HepG2 (cell line): ENCODE data around the gene TGM6. TPM values are rescaled to one million over a fixed set of nuclear protein-coding genes. Genes with fewer than 3 reads are reported as not detected.

Experiments
- ATAC-seq: fragments of 200-7000 bp; cut with Tn5 transposase; 3 replicates; pipeline ENCODE4 v1.9.1; 2020; ENCODE audit warnings: mild to moderate bottlenecking, moderate library complexity
- BruUV-seq: library from RNA; stranded (reverse); fragments of 400-500 nt; replicated peaks from 2 replicates; lab custom pipeline; 2021; lab: Mats Ljungman, UMichigan
- CTCF ChIA-PET: fragments of 300-600 bp; formaldehyde crosslinking; extraction: SDS; loops from one replicate; lab custom pipeline; 2021; ENCODE audit warnings: low total read pairs, inconsistent platforms, low intra/inter-chr PET ratio; lab: Yijun Ruan, JAX
- POLR2A ChIA-PET: fragments of 350-600 bp; sonication (Branson Sonifier 250); formaldehyde crosslinking; loops from one replicate; lab custom pipeline; 2020; ENCODE audit warnings: antibody characterized with exemption, inconsistent platforms; lab: Yijun Ruan, JAX
- DNase-seq: peaks from one replicate; pipeline ENCODE4 v3.0.0-alpha.2; 2015; ENCODE audit warnings: low spot score
- FAIRE-seq: peaks from 3 replicates; lab custom pipeline; 2011; peaks lifted over from hg19 to GRCh38; lab: Jason Lieb, UNC
- H2AFZ ChIP-seq: one replicate; pipeline ENCODE4 v1.6.1; 2011; ENCODE audit warnings: low read length, inconsistent platforms
- H3K27ac ChIP-seq: fragments of 300-600 bp; 3 replicates; pipeline ENCODE4 v1.8.0; 2011; ENCODE audit warnings: mixed run types, mild to moderate bottlenecking, mixed read lengths, low read length, inconsistent platforms; ENCODE audit not compliant: insufficient read depth; ENCODE audit errors: extremely low read length
- H3K27me3 ChIP-seq, 2 experiments: fragments of 200-600 bp in 1 of 2; 2 replicates in 1 of 2; 3 replicates in 1 of 2; pipeline versions ENCODE4 v1.6.0 to v1.8.0; 2011; ENCODE audit warnings: low read length in 2 of 2, mild to moderate bottlenecking in 2 of 2, moderate library complexity in 2 of 2, inconsistent platforms in 1 of 2; ENCODE audit not compliant: insufficient read depth in 2 of 2, control insufficient read depth in 1 of 2
- H3K36me3 ChIP-seq, 2 experiments: fragments of 200-600 bp in 1 of 2; replicated peaks in 1 of 2; 2 replicates in 1 of 2; 3 replicates in 1 of 2; pipeline versions ENCODE4 v1.5.1 to v1.8.0; 2011; ENCODE audit warnings: low read length in 2 of 2, inconsistent platforms in 1 of 2; ENCODE audit not compliant: insufficient read depth in 2 of 2, control insufficient read depth in 1 of 2
- H3K4me1 ChIP-seq: 2 replicates; pipeline ENCODE4 v1.5.1; 2012; ENCODE audit warnings: low read length, inconsistent platforms; ENCODE audit not compliant: insufficient read depth
- H3K4me2 ChIP-seq: 2 replicates; pipeline ENCODE4 v1.6.0; 2011; ENCODE audit warnings: low read depth, low read length, inconsistent platforms
- H3K4me3 ChIP-seq, 3 experiments: fragments of 200-600 bp in 1 of 3; sonication (generic), shearing (Covaris generic) in 1 of 3; replicated peaks in 1 of 3; 2 replicates each; pipeline ENCODE4 v1.5.1; 2011 to 2016; ENCODE audit warnings: low read length in 3 of 3, inconsistent platforms in 2 of 3, low read depth in 2 of 3, mild to moderate bottlenecking in 2 of 3, control low read depth in 1 of 3, mixed read lengths in 1 of 3; ENCODE audit not compliant: insufficient read depth in 1 of 3
- H3K79me2 ChIP-seq: one replicate; pipeline ENCODE4 v1.6.1; 2011; ENCODE audit warnings: low read length, inconsistent platforms; ENCODE audit not compliant: insufficient read depth
- H3K9ac ChIP-seq: 2 replicates; pipeline ENCODE4 v1.6.0; 2011; ENCODE audit warnings: mild to moderate bottlenecking, low read depth, low read length, inconsistent platforms; ENCODE audit not compliant: insufficient read depth
- H3K9me3 ChIP-seq: 2 replicates; pipeline ENCODE4 v1.5.1; 2012; ENCODE audit warnings: mild to moderate bottlenecking, low read length
- H4K20me1 ChIP-seq: 2 replicates; pipeline ENCODE4 v1.6.0; 2011; ENCODE audit warnings: inconsistent platforms, mild to moderate bottlenecking, low read length, moderate library complexity; ENCODE audit not compliant: insufficient read depth
- ATF7 ChIP-seq, 2 experiments: fragments of 450-650 bp in 1 of 2; sonication (generic) in 1 of 2; formaldehyde crosslinking in 1 of 2; IDR thresholded peaks; 2 replicates each; pipeline versions ENCODE4 v1.4.0 to v1.6.1; 2016 to 2020; ENCODE audit warnings: antibody characterized with exemption in 1 of 2, mild to moderate bottlenecking in 1 of 2, missing genetic modification reagents in 1 of 2
- CEBPB ChIP-seq: IDR thresholded peaks from 2 replicates; pipeline ENCODE4 v1.6.1; 2011; ENCODE audit warnings: low read depth, low read length, improper control_type of control experiment, borderline replicate concordance
- CTCF ChIP-seq: sonication (generic); formaldehyde crosslinking; IDR thresholded peaks from 2 replicates; pipeline ENCODE4 v1.5.0; 2020; ENCODE audit warnings: mild to moderate bottlenecking, missing genetic modification reagents, moderate library complexity
- FOXK2 ChIP-seq: fragments of 450-650 bp; IDR thresholded peaks from 2 replicates; pipeline ENCODE4 v1.6.1; 2016
- HNF4A ChIP-seq: sonication (generic); formaldehyde crosslinking; IDR thresholded peaks from 2 replicates; pipeline ENCODE4 v1.4.0; 2020; ENCODE audit warnings: missing genetic modification reagents
- ZNF569 ChIP-seq: sonication (generic); formaldehyde crosslinking; IDR thresholded peaks from 2 replicates; pipeline ENCODE4 v1.5.0; 2020; ENCODE audit warnings: mild to moderate bottlenecking, missing genetic modification reagents, moderate library complexity, borderline replicate concordance
- ZNF770 ChIP-seq: sonication (generic); formaldehyde crosslinking; IDR thresholded peaks from 2 replicates; pipeline ENCODE4 v1.5.0; 2020; ENCODE audit warnings: mild to moderate bottlenecking, missing genetic modification reagents
- WGBS: methylation state at CpG from one replicate; pipeline ENCODE4 v1.1.6; 2017; ENCODE audit warnings: low lambda C conversion rate; 5-methylcytosine and 5-hydroxymethylcytosine counted together
- in situ Hi-C: cut with HindIII; loops from 2 replicates; pipeline ENCODE4 v1.10.0; 2017; ENCODE audit warnings: low pct_unique_long_range_greater_than_20kb; ENCODE audit not compliant: extremely low pct_ligation_motif_present
- intact Hi-C: fragments of 100-400 bp; cut with micrococcal nuclease; formaldehyde crosslinking; loops from one replicate; pipeline ENCODE4 v1.10.0; 2022; ENCODE audit not compliant: unreplicated experiment
- polyA plus RNA-seq, 8 experiments: library from polyadenylated mRNA; depleted of rRNA in 3 of 8; stranded (reverse) in 7 of 8; unstranded in 1 of 8; fragments of >200 nt; fragmentation: Illumina TruSeq in 4 of 8; extraction: Trizol in 4 of 8; gene quantifications; 2 replicates each; pipeline versions ENCODE4 v1.2.1 to v1.2.3, GENCODE V29; 2011 to 2016; ENCODE audit warnings: low read depth in 4 of 8, missing spikeins in 1 of 8, mixed read lengths in 1 of 8; ENCODE audit not compliant: insufficient read depth in 1 of 8
- total RNA-seq, 5 experiments: library from RNA; depleted of rRNA; stranded (reverse); fragments of >200 nt; fragmentation: Illumina TruSeq; extraction: Trizol; gene quantifications; 2 replicates each; pipeline ENCODE4 v1.2.3, GENCODE V29; 2016; ENCODE audit warnings: low read depth in 1 of 5
- TF ChIP-seq, protein P1 (sequence below): sonication (generic); formaldehyde crosslinking; IDR thresholded peaks from 2 replicates; pipeline ENCODE4 v1.4.0; 2020; ENCODE audit warnings: missing genetic modification reagents

TGM6 gene
- total and polyA plus RNA-seq, 2 of the 13 experiments (the other 11 are each of a cell fraction or from before 2014, with no cell fraction given), result not detected

DNA sequence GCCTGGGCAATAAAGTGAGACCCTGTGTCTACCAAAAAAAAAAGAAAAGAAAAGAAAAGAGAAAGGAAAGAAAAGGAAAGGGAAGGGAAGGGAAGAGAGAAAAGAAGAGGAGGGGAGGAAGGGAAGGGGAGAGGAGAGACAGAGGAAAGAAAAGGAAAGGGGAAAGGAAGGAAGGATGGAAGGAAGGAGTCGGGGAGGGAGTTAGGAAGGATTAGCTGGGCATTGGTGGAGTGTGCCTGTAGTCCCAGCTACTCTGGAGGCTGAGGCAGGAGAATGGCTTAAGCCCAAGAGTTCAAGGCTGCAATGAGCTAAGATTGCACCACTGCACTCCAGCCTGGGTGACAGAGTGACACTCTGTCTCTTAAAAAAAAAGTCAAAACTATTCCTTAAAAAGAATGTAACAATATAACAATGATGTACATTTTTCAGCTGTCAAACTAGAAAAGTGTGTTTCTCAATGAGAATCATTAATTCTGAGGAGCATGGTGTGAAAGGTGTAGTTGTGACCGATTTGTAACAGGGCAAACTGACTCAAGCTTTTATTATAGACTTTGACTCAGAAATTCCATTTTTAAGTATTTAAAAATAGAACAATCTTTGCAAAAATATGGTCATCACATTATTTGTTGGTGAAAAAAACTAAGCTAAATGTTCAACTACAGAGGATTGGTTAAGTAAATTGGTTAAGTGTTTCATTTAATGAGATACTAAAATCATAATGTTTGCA, 75.2 kb downstream of the TGM6 start:
- Histone ChIP-seq H3K27ac (no peak overlapping the region), H3K27me3 (no peaks in the 10 kb centered on the region), H3K36me3 (peaks cover 6 to 19% of the 10 kb centered on the region in 2 experiments; a peak in 4 of 5 replicates), H3K9me3 (no peaks in the 10 kb centered on the region), H3K79me2 (no peaks in the 10 kb centered on the region), H3K4me1 (no peaks in the 10 kb centered on the region), H4K20me1 (no peaks in the 10 kb centered on the region; the same call in 1 of the 2 replicates), H3K9ac (no peak overlapping the region), H3K4me2 (no peak overlapping the region), H2AFZ (no peak overlapping the region), H3K4me3 (no peak overlapping the region)
- no TSS peak for BruUV-seq
- FAIRE-seq (no peak), DNase-seq (no peak), ATAC-seq (peak; percentile 22; the same call in 2 of the 3 replicates)
- TF ChIP-seq, protein P1, sequence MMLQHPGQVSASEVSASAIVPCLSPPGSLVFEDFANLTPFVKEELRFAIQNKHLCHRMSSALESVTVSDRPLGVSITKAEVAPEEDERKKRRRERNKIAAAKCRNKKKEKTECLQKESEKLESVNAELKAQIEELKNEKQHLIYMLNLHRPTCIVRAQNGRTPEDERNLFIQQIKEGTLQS (CRISPR knock-in tag), result no peak
- TF ChIP-seq ZNF569 (CRISPR knock-in tag), result no peak
- TF ChIP-seq ATF7 (IDR thresholded peaks at IDR 0.05), result 0 out of 2 replicates have a peak, but pooled peaks have one; percentile 27
- TF ChIP-seq ATF7 (CRISPR knock-in tag; IDR thresholded peaks at IDR 0.05), result no peak
- 0 out of 2 replicates have a peak, but pooled peaks have one; percentile 13 for TF ChIP-seq HNF4A (CRISPR knock-in tag)
- TF ChIP-seq ZNF770, result 0 out of 2 replicates have a peak, but pooled peaks have one; percentile 13
- no peak for TF ChIP-seq CTCF
- peak; percentile 37; the same call in 1 of the 2 replicates for TF ChIP-seq CEBPB
- TF ChIP-seq FOXK2, result 0 out of 2 replicates have a peak, but pooled peaks have one; percentile 15
- CTCF ChIA-PET, result interaction anchor here (1.0 to 1.6 kb wide), 2 partner anchors 35 to 69 kb away, joined by 3 to 7 read pairs; no protein-coding TSS in a partner anchor
- POLR2A ChIA-PET, result interaction anchor here (3.6 kb wide), 1 partner anchor 14 kb away, joined by 34 read pairs; the partner anchor contains the start of gene SNRPB
- intact Hi-C loops, result no loop called here
- in situ Hi-C loops, result no loop called here
- WGBS, result 78% methylated on average over 2 of the region's 2 CpGs
